Tibial nerve (tissue), 3 donors: ENCODE measurements around the gene BTBD9.

Experiments
- POLR2A ChIP-seq, 2 donors: fragments of 450-650 bp; IDR thresholded peaks; one replicate each; pipeline ENCODE4 v1.6.1; 2017; ENCODE audit warnings: antibody characterized with exemption in 2 of 2, mild to moderate bottlenecking in 2 of 2, moderate library complexity in 2 of 2
- TF ChIP-seq, protein P1 (sequence below), 5 experiments: fragments of 200-600 bp in 3 of 5; fragments of 450-650 bp in 2 of 5; sonication (generic) in 3 of 5; IDR thresholded peaks; one replicate each; pipeline ENCODE4 v1.5.1; 2016 to 2019; ENCODE audit warnings: antibody characterized with exemption in 5 of 5, mild to moderate bottlenecking in 3 of 5, moderate library complexity in 2 of 5

DNA sequence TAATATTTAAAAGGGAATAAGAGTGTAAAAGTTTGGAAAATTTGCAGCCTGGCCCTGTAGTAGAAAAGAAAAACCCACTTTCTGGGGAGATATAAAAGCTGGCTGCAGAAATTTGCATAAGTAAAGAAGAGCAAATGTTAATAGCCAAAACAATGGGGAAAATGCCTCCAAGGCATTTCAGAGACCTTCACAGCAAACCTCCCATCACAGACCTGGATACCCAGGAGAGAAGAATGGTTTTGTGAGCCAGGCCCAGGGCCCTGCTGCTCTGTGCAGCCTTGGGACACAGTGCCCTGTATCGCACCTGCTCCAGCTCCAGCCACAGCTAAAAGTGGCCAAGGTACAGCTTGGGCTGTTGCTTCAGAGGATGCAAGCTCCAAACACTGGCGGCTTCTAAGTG lies 113.8 kb downstream of the BTBD9 start:
- TF ChIP-seq, protein P1, sequence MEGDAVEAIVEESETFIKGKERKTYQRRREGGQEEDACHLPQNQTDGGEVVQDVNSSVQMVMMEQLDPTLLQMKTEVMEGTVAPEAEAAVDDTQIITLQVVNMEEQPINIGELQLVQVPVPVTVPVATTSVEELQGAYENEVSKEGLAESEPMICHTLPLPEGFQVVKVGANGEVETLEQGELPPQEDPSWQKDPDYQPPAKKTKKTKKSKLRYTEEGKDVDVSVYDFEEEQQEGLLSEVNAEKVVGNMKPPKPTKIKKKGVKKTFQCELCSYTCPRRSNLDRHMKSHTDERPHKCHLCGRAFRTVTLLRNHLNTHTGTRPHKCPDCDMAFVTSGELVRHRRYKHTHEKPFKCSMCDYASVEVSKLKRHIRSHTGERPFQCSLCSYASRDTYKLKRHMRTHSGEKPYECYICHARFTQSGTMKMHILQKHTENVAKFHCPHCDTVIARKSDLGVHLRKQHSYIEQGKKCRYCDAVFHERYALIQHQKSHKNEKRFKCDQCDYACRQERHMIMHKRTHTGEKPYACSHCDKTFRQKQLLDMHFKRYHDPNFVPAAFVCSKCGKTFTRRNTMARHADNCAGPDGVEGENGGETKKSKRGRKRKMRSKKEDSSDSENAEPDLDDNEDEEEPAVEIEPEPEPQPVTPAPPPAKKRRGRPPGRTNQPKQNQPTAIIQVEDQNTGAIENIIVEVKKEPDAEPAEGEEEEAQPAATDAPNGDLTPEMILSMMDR (IDR thresholded peaks at IDR 0.05) = no peak
- TF ChIP-seq POLR2A (IDR thresholded peaks at IDR 0.05) = no peak
